Measurements from ENCODE around the gene TMEM207. TPM values are rescaled to one million over a fixed set of nuclear protein-coding genes. Genes with fewer than 3 reads are reported as not detected.
"Not testable (repeated sequence)": the region's sequence is repeated elsewhere in the genome, so short reads cannot be mapped to it uniquely, and the experiment has no call there.

Gene TMEM207
- total RNA-seq, 1 donor from 2014 or later, result not detected

DNA sequence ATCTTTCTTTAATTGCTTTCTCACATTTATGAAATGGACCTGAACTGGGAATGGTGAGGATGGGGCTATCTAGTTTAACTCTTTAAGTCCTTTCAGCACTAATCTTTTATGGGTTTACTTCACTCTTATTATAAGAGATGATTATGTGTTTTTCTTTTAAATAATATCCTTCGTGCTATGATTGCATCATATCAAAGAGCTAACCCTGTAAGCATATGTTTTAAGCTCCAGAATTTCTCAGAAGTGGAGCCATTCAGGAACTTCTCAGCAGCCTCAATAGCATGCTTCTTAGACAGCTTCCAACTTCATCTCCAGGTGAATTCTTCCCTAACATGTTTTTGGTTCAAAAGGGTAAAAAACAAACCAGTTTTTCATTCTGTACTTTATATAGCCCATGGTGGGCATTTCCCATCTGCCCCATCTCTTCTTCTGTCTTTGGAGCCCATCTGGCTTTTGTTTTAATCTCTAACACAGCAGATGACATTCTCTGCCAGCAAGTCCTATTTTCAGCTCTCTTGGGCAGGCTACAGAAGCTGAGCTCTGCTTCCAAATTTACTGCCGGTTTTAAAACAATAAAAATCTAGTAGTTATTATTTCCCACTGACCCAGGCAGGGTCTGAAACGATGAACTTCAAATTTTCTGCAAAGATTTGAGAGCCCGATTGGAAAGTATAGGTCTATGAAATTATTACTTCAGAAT is 37.4 kb upstream of the TMEM207 start:
- Mint-ChIP-seq H3K9me3 (no peaks in the 10 kb centered on the region), H3K27me3 (ENCODE audit: low read depth) (peaks cover 13% of the 10 kb centered on the region), H3K4me1 (peaks cover 19% of the 10 kb centered on the region), H3K4me3 (no peak overlapping the region), H3K36me3 (no peaks in the 10 kb centered on the region), H3K27ac (no peak overlapping the region)
- TF ChIP-seq CTCF (IDR thresholded peaks at IDR 0.05; ENCODE audit: unreplicated experiment), result no peak
- no peak for DNase-seq (ENCODE audit: low spot score in 2 of 2, unreplicated experiment in 2 of 2)

- no peak overlapping the region for H3K27ac Mint-ChIP-seq
- no peaks in the 10 kb centered on the region for H3K36me3 Mint-ChIP-seq
- no peaks in the 10 kb centered on the region for H3K9me3 Mint-ChIP-seq
- peaks cover 19% of the 10 kb centered on the region for H3K4me1 Mint-ChIP-seq
- peaks cover 13% of the 10 kb centered on the region for H3K27me3 Mint-ChIP-seq (ENCODE audit: low read depth)
- TF ChIP-seq CTCF (IDR thresholded peaks at IDR 0.05; ENCODE audit: unreplicated experiment), result no peak
- DNase-seq (ENCODE audit: low spot score in 2 of 2, unreplicated experiment in 2 of 2), result no peak
- no peak overlapping the region for H3K4me3 Mint-ChIP-seq
These were observed 36.8 kb upstream of the TMEM207 start for GRCh38 chr3:190486533-190486864.

DNA sequence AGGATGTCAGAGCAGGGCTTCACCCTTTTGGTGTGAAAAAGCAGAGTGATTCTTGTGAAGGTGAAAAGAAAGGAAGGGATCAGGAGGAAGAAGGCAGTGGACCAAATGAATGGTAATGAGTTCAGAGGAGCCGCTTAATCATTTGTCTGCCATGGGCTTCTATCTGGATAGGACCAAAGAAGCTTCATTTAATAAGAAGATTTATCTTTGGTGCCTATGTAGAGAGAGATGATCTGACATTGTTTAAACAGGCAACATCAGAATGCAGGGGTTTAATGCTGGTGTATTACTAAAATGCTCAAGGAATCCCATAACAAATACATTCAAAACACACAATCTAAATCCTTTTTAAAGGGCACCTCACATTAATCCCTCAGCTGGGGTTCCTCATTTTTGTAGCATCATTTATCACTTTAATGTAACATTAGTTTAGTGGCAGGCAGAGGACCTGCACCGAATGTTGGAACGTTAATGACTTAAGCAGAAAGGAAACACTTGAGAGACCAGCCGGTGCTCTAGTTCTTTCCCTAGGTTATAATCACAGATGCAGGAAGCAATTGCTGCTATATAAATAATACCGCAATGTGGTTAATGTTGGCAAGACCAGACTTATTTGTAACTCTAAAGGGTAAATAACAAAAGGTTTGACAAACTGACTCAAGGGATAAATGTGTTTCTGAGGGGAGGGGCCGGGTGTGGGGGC is 36.3 kb upstream of the TMEM207 start:
- Mint-ChIP-seq H3K4me1 (peaks cover 19% of the 10 kb centered on the region), H3K9me3 (no peaks in the 10 kb centered on the region), H3K27ac (no peak overlapping the region), H3K4me3 (no peak overlapping the region), H3K27me3 (ENCODE audit: low read depth) (peaks cover 10% of the 10 kb centered on the region), H3K36me3 (no peaks in the 10 kb centered on the region)
- TF ChIP-seq CTCF (IDR thresholded peaks at IDR 0.05; ENCODE audit: unreplicated experiment), result no peak
- no peak for DNase-seq (ENCODE audit: low spot score in 2 of 2, unreplicated experiment in 2 of 2)

DNA sequence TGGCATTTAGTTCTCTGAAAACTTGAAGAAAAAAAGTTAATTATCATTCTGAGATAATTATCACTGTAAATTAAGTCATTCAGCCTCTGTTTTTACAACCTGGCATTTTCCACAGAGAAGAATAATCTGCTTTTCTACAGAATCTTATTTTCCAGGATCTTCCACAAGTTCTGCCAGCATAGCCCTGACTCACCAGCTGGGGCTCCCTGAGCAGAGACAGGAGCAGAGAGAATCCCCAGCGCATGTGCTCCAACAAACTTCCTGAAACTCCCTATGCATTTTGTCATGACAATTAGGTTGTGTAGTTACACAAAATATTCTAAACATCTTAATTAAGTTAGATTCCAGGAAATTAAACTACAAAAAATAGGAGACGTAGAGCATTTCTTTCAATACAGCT is 32.1 kb upstream of the TMEM207 start:
- no peak for TF ChIP-seq CTCF (IDR thresholded peaks at IDR 0.05; ENCODE audit: unreplicated experiment)
- H3K4me3 Mint-ChIP-seq, result no peak overlapping the region
- DNase-seq (ENCODE audit: low spot score in 2 of 2, unreplicated experiment in 2 of 2), result no peak
- H3K27me3 Mint-ChIP-seq (ENCODE audit: low read depth), result no peaks in the 10 kb centered on the region
- peaks cover 3% of the 10 kb centered on the region for H3K9me3 Mint-ChIP-seq
- H3K4me1 Mint-ChIP-seq, result peaks cover 14% of the 10 kb centered on the region
- no peak overlapping the region for H3K27ac Mint-ChIP-seq
- no peaks in the 10 kb centered on the region for H3K36me3 Mint-ChIP-seq

GRCh38 chr3:190473261-190473660 is 23.6 kb upstream of the TMEM207 start:
- peaks cover 30% of the 10 kb centered on the region for H3K9me3 Mint-ChIP-seq
- not testable (repeated sequence) for H3K4me3 Mint-ChIP-seq; H3K4me1 Mint-ChIP-seq; H3K27ac Mint-ChIP-seq; H3K27me3 Mint-ChIP-seq (ENCODE audit: low read depth); DNase-seq (ENCODE audit: low spot score in 2 of 2, unreplicated experiment in 2 of 2); H3K36me3 Mint-ChIP-seq

DNA sequence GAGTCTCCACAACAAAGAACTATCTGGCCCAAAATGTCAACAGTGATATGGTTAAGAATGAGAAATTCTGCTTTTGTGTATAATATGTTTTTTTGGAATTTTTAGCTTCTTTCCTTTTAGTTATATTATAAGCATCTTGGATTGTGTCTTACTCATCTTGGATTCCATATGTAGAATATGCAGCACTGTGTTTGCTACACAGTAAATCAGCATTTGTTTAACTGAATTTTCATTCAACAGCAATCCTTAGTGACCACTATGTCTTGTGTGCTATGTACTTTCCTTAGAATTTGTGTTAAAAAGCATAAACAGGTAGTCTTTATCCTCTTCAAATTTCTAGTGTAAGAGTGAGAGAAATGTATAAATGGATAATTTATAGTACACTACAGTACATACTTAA is 18.2 kb upstream of the TMEM207 start:
- Mint-ChIP-seq H3K4me1 (peaks cover 10% of the 10 kb centered on the region), H3K27me3 (ENCODE audit: low read depth) (no peaks in the 10 kb centered on the region), H3K36me3 (peaks cover 7% of the 10 kb centered on the region), H3K9me3 (peaks cover 21% of the 10 kb centered on the region), H3K4me3 (no peak overlapping the region), H3K27ac (no peak overlapping the region)
- TF ChIP-seq CTCF (IDR thresholded peaks at IDR 0.05; ENCODE audit: unreplicated experiment), result no peak
- no peak for DNase-seq (ENCODE audit: low spot score in 2 of 2, unreplicated experiment in 2 of 2)

Data from mesothelial cell of epicardium (in vitro differentiated cells).